WTC11 (cell line): ENCODE results near the gene KCNJ18.

Source experiments
- NR1H2 ChIP-seq: sonication (generic); formaldehyde crosslinking; IDR thresholded peaks from 2 replicates; pipeline ENCODE4 v1.9.0; 2021; ENCODE audit warnings: mild to moderate bottlenecking, moderate library complexity, missing genetic modification reagents
- ZNF317 ChIP-seq: sonication (generic); formaldehyde crosslinking; IDR thresholded peaks from 2 replicates; pipeline ENCODE4 v1.8.1; 2023; ENCODE audit warnings: low read depth, mild to moderate bottlenecking, moderate library complexity, missing genetic modification reagents, borderline replicate concordance

- no peak for TF ChIP-seq NR1H2 (CRISPR knock-in tag)
- no peak for TF ChIP-seq ZNF317 (CRISPR knock-in tag)
Observed at GRCh38 chr17:21679256-21680146, 12.8 kb upstream of the KCNJ18 start.
